Non-pigmented ciliary epithelial cell (primary cell): Measurements from ENCODE around the gene VAV2.

ENCODE experiments used
- DNase-seq: peaks from one replicate; pipeline ENCODE4 v3.0.0-alpha.2; 2010; ENCODE audit warnings: low read depth

The VAV2 gene, protein sequence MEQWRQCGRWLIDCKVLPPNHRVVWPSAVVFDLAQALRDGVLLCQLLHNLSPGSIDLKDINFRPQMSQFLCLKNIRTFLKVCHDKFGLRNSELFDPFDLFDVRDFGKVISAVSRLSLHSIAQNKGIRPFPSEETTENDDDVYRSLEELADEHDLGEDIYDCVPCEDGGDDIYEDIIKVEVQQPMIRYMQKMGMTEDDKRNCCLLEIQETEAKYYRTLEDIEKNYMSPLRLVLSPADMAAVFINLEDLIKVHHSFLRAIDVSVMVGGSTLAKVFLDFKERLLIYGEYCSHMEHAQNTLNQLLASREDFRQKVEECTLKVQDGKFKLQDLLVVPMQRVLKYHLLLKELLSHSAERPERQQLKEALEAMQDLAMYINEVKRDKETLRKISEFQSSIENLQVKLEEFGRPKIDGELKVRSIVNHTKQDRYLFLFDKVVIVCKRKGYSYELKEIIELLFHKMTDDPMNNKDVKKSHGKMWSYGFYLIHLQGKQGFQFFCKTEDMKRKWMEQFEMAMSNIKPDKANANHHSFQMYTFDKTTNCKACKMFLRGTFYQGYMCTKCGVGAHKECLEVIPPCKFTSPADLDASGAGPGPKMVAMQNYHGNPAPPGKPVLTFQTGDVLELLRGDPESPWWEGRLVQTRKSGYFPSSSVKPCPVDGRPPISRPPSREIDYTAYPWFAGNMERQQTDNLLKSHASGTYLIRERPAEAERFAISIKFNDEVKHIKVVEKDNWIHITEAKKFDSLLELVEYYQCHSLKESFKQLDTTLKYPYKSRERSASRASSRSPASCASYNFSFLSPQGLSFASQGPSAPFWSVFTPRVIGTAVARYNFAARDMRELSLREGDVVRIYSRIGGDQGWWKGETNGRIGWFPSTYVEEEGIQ

DNA sequence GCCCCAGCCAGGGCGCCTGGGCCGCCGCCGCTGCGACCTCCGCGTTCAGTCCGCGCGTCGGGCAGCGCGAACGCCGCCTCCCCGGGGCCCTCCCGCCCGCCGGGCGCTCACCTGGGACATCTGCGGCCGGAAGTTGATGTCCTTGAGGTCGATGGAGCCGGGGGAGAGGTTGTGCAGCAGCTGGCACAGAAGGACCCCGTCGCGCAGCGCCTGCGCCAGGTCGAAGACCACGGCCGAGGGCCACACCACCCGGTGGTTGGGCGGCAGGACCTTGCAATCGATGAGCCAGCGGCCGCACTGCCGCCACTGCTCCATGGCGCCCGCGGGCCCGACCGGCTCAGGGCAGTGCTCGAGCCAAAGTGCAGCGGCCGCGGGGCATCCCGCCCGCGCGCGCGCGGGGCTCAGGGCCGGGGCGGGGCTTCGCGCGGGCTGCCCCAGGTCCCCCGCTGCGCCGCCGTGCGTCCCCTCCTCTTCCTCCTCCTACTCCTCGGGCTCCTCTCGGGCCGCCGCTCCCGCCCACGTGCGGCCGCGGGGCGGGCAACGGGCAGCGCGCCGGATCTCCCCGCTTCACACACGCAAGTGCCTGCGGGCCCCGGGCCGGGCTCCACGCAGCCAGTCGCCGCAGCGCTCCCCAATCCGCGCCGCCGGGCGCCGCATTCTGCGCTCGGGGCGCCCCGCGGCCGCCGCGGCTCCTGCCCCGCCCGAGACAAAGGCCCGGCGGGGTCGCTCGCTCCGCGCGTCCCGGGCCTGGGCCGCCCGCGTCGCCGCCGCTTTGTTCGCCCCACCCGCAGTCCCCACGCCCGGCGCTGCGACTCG is at the start of gene VAV2:
VAV2 (minus strand) TSS at position 361 of the 816 bp plus-strand sequence; CDS start at position 315, 46 bp downstream.
- no peak for DNase-seq

DNA sequence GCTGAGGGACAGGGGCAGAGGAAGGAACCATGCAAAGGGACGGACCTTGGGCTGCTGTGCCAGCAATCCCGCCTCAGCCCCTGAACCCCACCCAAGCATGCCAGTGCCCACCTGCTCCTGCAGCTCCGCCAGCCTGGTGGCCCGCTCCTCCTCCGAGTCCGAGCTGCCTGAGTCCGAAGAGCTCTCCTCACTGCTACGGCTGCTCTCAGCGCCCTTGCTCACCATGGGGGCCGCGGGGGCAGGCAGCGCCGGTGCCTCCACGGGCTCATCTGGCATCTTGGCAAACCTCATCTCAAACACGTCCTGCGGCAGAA is 49.5 kb upstream of the VAV2 start:
- DNase-seq, result no peak

DNA sequence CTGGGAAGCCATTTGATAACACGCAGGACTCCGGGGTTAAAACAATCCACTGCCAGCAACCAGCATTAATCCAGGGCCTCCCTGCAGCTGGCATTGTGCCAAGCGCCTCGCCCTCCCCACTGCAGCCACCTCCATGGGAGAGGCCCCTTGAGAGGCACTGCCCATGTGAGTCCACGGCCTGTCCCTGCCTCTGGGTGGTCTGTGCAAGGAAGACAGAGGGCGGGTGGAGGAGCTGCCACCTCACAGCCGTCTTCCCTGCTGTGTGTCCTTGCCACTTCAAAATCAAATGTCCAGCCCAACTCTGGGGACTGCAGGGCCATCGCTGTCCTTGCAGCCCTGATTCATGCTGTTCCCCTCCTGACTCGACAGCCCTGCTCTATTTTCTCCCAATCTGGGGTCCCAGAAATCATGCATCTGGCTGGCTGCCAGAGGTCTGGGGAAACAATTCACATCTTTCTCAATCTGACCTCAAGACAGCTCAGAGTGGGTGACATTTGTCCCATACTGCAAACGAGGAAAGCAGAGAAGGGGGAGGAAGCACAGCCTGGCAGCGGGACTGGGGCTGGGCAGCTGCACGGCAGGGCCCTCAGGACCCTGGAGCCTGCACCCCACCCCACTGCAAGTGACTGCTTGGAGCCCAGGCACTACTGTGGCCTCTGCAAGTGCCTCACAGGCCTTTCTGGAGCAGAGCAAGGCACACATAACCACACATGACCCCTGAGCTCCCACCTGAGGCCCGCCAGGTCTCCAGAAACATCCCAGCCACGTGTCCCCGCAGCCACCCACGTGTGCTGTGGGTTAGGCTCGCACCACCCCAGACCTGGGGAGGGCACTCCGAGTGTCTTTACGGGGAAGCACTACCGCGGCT is 48.9 kb upstream of the VAV2 start:
- no peak for DNase-seq

DNA sequence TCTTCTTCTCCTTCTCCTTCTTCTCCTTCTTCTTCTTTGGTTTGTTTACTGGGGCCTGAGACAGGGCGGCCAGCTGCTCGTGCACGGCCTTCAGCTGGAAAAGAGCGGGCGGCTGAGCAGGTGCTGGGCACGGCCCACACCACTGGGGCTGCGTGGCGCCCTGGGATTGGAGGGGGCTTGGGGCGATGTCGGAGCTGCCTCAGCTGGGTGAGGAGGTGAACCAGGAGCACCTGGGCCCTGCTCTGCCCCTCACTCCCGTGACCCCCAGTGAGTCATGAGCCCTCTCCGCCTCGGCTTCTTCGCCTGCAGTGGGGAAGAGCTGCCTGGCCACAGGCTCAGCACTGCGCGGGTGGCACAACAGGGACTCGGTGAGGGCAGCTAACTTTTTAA is 48.0 kb upstream of the VAV2 start:
- DNase-seq, result no peak

DNA sequence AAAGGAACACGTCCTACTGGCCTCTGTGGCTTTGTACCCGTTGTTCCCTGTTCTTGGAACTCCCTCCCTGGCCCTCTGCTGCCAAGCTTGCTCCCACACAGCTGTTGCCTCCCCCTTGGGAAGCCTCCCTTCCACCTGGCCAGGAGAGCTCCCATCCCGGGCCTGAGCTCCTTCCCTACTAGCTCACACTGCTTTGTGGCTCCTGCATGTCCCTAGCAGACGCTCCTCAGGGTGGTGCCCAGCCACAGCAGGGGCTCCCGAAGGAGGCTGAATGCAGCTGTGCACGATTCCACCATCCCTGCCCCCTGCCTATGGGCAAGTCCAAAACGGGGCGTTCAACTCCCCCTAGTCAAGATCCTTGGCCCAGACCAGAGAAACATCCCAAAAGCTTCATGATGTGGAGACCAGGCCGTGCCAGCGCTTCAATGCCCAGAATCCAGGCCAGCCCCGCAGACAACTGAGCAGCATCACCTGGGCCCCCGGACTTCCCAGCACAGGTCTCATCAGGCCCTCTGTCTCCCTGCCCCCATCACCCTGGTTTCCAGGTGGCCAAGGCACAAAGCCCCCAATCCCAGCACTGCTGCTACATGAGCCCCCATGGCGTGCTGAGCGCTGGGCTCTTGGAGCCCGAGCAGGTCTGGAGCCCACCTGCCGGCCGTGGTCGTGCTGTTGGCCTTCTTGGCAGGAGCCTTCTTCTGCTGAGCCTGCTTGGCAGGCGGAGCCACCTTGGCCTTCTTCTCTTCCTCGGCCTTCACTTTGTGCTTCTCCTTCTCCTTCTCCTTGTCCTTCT is 47.5 kb upstream of the VAV2 start:
- DNase-seq, result no peak

DNA sequence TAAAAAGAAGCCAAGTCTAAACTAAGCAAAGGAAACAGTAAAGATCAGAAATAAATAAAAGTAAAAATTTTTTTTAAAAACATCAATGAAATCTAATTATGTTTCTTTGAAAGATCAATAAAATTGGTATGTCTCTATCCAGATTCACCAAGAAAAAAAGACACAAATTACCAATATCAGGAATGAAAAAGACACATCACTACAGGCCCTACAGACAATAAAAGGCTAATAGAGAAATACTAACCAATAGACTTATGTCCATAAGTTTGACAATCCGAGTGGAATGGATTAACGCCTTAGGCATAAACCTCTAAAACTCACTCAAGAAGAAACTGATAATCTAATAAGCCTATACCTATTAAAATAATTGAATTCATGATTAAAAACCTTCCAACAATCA is 45.5 kb upstream of the VAV2 start:
- no peak for DNase-seq

DNA sequence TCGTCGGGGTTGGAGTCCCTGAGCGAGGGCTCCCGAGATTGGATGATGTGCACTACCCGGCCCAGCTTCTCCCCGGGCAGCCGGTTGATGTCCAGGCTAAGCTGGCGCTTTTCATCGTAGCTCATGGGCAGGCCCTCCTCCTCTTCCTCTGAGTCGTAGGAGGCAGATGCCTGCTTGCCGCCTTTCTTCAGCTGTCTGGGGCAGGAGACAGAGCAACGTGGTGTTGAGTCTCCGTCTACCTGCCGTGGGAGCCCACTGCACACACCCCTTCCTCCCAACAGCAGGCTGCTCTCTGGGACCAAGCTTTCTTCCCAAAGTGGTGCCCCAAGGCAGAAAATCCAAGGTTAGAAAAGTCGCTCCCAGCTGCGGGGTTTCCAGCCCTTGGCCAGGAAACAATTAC is 44.0 kb upstream of the VAV2 start:
- no peak for DNase-seq

DNA sequence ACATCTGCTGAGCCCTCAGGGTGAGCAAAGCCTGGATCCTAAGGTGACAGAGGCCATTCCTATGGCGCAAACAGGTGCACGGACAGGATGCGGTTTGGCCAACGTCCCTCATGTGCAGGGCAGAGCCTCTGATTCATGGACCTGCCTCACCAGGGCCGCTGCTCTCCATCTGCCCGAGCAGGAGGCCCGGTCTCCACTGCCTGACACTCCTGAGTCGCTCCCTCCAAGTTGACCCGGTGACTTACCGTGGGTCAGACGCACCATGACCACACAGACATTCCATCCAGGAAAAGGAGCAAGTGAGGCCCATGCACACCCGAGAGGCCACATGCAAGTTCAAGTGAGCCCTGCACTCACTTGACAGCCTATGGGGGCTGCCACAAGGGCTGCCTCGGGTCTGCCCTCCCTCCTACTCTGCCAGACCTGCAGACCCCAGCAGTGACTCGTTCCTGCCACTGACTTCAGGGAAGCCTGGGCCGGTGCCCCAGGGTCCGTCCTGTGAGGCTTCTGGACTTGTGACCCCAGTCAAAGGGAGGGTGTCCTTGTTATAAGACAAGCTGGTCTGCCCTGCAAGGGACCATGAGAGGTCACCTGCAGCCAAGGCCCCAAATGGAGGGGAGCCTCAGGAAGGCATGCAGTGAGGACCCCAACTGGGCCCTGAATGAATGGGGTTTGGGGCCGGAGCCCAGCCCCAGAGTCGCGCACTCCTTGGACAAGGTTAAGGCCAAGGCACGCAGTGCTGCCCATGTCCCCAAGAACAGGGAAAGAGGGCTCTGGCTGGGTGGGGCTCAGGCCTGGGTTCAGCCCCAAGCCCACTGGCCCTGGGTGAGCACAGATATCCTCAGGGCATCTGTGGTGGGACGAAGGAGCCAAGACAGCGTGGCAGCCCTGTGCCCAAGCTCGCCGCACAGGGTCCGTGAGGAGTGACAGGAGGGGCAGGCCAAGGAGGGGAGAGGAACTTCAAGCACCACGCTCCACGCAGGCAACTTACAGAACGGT is 43.2 kb upstream of the VAV2 start:
- DNase-seq, result no peak

DNA sequence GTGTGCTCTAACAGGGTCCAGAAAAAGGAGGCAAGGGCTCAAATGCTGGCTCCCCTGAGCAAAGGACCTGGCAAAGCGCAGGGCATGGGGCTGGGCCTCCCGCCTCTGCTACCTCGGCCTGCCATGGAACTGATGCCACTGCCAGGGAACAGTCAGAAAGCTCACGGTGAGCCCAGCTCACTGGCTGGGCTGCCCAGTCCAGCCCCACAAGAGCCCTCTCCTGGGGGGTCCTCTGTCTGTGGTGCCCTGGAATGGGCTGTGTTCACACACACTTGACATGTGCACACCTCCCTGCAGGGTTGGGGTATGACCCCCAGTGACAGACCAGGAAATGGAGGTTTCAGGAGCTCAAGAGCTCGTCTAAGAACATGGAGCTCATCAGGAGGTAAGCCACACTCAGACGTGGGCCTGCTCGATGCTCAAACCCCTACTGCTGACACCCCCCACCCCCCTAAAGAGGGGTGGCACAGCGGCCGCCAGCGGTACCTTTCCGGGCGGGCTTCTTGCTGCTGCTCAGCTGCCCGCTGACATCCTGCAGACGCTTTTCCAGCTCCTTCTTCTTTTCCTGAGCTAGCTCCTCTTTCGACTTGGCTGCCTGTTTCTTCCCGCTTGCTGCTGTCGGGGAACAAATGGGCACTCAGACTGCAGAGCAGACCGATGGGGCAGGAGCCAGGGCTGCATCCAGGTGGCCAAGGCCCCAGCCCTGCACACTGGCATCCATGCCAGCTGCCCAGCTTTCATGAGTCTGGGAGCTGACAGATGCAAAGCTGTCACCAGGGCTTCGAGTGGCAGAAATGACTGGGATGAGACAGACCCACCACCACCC is 42.3 kb upstream of the VAV2 start:
- DNase-seq, result no peak

DNA sequence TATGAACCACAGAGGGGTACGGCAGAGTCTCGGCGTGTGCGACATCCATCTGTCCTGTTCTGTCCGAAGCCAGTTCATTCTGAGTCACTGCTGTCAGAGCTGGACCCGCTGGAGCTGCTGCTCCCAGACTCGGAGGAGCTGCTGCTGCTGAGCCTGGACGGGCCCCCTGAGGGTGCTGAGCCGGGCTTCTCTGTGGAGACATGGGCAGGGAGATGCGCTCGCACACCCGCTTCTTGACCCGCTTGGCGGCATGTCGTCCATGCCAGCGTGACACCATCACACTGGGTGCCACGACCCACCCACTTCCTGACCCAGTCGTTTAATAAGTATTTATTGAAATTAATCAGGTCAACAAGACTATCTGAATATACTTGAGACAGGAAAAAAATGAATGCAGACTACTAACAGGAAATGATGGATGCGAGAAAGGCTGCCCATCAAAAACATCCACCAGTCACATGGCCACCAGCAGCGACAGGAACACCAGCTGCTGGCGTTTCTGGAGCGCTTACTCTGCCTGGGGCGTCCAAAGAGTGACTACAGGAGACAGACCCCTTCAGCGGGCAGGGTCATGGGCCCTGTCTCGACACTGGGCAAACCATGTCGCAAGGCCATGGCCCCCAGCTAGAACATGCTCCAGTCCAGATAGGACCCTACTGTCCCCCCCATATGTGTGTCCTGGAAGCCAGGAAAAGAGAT is 41.5 kb upstream of the VAV2 start:
- no peak for DNase-seq

DNA sequence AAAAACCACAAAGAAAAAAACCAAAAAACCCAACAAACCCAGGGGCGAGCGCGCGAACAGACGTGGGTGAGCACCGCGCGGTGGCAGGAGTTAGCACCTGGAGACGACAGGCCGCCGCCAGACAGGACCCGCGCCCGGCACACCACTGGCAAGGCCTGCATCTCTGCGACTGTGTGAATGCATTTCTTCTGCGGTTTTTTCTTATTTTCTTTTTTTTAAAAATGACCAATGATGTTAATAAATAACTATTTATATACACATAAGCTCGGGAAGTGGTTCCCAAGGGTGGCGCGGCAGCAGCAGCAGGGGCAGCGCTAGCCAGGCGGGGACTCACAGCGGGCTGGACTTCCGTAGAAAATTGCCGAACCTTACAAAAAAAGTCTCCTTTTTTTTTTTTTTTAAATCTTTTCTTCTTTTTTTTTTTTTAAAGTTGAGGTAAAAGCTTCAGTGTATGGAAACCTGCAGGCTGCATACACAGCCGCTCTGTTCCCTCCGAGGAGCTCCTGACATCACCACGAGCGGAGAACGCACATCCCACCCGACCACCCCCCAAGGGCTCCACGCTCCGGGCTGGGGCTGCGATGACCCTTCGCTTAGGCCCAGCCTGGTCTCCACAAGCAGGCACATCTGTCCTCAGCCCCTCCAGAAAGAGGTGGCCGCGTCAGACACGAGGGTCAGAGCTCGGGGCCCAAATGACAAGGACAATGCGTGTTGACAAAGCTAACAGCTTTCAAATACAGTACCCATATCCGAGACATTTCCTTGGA is 40.5 kb upstream of the VAV2 start:
- no peak for DNase-seq

DNA sequence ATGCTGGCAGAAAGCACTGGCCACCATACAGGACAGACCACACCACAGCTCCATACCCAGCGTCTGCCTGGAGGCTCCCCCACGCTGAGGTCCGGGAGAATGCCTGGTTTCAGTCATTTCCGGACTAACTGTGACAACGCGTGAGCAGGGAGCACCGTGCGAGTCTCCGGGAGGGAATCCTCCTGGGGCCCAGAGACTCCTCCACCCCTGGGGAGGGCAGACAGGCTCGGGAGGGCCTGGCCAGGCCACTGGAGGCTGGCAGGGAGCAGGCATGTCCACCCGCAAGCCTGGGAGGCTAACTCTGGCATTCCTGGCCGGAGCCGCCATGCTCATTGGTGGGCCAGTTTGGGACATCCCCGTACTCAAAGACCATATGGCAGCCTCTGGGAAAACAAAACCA is 39.7 kb upstream of the VAV2 start:
- no peak for DNase-seq

DNA sequence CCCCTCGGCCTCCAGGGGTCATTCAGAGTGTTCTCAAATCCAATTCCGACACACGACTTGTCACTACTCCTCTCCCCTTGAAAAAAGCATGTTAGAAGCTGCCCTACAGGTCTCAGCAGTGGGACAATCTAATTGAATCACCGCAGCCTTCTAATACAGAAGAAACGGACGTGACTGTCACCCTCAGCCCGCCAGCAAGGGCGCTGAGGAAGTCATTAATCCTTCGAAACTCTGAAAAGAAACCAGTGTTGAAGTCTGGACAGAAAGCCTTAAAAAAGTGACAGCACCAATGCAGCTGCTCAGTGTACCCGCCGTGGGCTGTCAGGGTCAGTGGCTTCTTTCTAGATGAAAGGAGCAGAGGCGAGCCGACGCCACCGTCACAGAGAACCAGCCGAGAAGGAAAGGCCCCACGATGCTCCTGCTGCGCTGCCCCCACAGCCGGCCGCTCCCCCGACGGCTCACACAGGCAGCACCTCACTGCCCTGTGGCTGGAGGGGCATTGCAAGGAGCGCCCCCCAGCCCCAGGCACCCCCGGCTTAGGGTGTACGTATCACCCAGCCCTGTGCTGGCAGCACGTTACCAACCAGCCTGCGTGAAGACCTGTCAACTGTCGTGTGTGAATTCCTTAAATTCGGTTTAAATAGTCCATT is 38.8 kb upstream of the VAV2 start:
- no peak for DNase-seq

DNA sequence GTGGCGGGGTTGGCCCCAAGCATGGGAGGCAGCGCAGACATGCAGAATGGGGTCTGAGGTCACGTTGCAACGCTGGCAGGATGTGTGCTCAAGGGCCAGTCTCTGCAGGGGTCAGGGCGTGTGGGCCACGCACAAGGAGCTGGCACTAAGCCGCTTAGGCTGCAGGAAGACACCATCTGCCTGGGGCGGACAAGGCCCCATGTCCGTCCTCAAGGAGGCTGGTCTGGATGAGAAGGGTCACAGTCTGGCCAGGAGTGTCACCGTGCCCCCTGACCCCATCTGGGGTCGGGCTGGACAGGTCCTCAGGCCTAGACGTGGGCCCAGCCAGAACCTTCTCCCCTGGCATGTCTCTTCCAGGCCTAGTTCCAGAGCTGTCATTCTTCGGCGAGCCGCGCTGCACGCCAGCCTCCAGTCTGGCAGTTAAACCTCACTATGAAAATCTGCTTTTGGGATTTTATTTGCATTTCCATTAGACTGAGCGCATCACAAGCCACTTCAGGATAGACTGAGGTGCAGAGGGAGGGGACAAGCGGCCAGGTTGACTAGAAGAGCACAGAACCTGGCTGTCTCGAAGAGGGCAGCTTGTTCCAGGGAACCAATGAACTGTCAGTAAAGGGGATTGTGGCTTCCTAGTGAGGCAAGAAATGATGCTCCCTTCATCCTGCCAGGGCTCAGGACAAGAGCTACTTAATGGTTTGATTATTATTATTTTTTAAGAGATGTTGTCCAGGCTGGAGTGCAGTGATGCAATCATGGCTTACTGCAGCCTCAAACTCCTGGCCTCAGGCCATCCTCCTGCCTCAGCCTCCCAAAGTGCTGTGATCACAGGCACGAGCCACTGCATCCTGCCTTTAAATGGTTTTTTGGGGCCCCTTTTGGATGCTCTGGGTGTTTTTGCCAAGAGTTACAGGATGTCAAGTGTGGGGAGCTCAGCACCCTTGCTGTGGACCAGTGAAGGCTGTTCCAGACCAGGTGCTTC is 37.4 kb upstream of the VAV2 start:
- DNase-seq, result no peak

DNA sequence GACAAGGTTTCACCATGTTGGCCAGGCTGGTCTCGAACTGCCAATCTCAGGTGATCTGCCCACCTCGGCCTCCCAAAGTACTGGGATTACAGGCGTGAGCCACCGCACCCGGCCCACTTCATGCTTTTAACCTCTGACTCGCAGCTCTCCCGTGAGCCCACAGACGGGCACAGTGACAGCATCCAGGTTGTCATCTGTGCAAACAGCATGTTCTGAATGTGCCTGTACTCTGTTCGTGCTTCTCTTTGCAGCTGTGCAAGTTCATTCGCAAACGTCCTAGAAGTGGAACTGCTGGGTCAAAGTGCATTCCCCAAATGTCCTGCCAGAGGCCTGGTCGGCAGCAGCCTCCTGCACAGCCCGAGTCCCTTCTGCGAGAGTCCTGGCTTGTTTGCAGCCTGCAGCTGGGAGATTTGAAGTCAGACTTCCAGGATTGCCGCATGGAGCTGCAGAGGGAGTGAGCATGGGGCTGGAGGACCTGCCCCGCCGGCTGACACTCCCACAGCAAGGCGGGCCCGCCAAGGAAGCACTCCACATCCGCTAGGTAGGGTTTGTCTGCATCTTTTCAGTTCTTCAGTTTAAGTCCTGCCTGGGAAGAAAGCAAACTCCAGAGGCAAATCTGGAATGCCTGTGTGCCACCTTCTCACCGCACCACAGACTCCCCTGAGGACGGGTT is 36.6 kb upstream of the VAV2 start:
- DNase-seq, result no peak
